GM19193 (cell line): Measurements from ENCODE around the gene RRP1.

Source experiments
- POLR2A ChIP-seq: IDR thresholded peaks from 4 replicates; pipeline ENCODE4 v1.6.1; 2011; ENCODE audit not compliant: insufficient read depth, insufficient read length; ENCODE audit errors: extremely low read depth

The RRP1 gene

DNA sequence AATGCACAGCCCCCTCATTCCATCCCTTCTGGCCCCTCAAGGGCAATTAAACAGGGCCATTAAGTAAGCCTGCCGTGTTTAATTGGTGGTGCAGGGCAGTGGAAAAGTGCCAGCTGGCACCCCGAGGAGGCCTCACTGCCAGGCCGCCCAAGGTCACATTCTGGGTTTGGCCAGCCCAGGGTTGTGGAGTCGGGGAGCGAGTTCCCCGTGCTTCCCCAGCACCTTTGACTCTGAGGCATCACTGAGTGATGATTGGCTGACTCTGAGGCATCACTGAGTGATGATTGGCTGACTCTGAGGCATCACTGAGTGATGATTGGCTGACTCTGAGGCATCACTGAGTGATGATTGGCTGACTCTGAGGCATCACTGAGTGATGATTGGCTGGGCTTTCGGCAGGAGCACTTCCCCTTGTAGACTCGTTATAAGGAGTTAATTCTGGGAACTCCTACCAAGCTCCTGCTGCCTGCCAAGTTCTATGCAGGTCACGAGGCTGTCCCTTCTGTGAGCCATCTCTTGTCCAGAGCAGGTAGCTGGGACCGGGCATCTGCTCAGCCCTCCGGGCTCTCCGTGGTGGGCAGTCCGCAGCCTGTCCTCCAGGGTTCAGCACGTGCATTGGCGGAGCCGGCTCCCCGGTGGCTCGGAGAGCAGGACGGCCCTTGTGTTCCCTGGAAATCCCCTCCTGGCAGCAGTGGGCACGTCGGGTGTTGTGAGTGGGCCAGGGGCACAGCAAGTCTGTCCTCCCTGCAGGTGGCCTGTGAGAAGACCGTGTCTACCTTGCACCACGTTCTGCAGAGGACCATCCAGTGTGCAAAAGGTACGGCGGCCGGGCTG, 34.2 kb upstream of the RRP1 start:
- no peak for TF ChIP-seq POLR2A

DNA sequence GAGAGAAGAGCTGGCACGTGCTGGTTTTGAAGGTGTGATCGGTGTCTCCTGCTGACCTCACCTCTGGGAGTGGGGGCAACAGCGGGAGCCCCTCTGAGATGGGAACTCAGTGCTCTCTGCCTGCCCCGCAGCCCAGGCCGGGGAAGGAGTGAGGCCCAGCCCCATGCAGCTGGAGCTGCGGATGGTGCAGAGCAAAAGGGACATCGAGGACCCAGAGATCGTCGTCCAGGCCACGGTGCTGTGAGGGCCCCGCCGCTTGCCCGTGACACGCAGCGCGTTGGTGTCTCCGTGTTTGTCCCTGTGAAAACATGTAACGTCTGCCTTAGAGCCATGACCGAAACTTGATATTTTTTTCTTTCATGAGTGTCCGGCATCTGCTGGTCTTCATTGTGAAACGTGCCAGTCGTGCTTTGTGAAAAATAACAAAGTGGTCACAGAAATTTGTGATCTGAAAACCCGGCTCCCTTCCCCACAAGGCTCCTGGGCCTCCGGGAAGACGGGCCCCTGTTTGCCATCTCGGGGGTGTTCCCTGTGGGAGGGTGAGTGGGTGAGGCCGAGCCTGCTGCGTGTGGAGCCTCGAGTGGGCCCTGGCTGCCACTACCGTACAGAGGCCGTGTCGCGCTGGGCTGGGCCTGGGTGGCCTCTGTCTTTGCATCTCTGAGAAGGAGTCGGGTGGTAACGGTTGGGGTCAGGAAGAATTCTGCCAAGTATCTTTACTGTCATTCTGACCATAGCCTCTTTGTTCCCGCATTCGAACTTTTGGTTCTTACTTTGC, 33.4 kb upstream of the RRP1 start:
- TF ChIP-seq POLR2A: no peak

DNA sequence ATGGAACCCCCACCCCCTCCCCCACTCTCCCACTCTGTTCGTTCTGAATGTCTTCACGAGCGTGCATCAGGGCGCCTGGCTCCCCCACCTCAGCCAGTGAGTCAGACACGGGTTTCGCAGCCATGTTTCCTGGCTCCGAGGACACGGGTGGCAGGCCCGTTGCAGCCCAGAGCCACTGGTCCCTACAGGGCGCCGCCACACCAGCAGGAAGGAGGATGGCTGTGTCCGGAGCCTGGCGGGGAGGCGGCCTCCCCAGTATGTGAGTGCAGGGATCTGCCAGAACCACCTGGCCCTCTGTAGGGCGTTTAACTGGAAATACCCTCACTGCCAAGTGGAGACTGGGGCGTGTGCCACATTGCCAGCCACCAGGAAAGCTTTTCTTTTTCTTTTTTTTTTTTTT, 31.8 kb upstream of the RRP1 start:
- no peak for TF ChIP-seq POLR2A

DNA sequence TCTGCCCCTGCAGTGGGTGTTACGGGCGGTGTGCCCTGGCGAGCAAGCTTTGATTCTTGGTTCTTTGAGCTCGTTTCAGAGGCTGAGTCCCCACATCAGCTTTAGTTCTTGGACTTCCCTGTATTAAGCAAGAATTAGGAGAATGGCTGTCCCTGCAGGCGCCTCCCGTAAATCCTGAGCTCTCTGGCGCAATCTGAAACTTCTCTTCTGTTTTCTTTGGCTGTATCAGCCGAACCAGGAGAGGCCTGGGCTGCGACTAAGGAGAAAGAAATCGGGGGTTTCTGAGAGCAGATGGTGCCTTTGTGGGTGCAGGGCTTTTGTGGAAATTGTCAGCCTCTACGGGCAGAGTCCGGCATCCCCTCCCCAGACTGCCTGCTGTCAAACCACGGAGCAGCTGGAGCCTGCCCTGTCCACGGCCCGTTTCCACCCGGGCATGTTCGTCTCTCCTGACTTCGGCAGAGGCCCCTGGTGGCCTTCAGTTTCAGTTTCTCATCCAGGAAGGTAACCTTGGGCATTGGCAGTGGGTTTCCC, 31.2 kb upstream of the RRP1 start:
- TF ChIP-seq POLR2A: no peak

DNA sequence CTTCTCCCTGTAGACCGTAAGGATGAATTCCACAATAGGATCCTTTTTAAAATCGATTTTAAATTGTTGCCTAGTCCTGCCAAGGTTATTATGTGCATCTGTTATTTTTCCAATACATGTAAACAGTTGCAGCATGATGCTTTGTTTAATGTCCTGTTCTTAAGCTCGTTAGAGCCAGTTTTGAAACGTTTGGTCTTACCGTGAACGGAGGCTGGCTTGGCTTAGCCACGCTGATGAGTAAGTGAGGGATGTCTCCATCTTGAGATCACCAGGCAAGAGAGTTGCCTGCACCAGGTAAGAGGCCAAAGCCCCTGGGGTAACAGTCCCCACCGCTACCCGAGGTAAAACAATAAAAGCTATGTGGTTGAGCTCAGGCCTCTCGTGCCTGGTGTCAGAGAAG, 30.6 kb upstream of the RRP1 start:
- no peak for TF ChIP-seq POLR2A

DNA sequence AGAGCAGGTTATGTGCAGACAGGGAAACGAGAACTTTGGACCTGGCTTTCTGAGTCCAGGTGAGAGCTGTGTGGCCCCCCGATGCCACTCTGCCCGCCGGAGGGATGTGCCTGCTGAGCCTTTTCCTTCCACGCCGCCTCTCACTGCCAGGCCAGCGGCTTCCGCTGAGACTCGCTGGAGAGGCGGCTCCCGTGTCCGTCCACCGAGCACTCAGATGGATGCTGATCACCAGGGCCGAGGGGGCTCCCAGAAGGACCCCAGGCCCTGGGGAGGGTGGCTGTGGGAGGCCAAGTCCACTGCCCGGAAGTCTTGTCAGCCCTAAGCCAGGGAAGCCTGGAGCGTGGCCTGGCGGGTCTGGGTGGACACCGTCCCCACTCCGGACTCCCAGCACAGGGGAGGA, 29.7 kb upstream of the RRP1 start:
- no peak for TF ChIP-seq POLR2A

DNA sequence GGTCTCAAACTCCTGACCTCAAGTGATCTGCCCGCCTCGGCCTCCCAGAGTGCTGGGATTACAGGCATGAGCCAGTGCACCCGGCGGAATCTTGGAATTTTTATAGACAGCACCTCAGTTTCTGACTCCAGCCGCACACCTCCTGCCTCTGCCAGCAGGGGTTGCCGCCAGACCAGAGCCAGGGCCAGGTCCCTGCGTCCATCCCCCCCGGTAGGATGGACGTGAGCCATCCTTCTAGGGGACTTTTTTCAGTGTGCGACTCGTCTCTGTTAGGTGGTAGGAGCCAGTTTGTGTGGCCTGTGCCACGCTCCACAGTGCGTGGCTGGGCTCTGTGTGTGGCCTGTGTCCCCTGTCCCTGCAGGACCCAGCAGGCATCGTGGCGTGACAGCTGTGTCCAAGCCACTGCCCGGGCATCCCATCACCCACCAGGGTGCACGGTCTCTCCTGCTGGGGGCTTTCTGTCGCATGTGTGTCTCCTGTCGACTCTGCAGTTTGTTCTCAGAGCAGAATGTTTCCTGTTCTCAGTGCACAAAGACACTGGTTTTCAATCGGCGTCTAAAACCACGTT, 28.9 kb upstream of the RRP1 start:
- no peak for TF ChIP-seq POLR2A

DNA sequence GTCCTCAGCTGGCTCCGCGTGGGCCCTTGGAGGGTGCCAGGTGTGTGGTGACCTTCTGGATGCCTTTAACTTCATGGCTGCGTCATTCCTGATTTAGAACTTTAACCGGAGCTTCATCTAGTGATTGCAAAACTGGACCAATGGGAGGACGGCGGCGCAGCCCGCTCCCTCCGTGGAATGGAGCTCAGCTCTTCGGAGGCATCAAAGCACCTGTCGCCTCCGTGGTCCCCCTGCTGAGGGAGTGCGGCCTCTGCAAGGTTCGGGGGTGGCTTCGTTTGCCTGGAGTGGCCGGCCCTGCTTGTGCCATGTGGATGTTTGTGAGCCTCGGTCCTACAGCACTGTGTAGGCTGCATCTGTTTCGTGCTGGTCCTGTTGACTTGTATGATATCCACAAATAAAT, 27.5 kb upstream of the RRP1 start:
- TF ChIP-seq POLR2A: no peak

DNA sequence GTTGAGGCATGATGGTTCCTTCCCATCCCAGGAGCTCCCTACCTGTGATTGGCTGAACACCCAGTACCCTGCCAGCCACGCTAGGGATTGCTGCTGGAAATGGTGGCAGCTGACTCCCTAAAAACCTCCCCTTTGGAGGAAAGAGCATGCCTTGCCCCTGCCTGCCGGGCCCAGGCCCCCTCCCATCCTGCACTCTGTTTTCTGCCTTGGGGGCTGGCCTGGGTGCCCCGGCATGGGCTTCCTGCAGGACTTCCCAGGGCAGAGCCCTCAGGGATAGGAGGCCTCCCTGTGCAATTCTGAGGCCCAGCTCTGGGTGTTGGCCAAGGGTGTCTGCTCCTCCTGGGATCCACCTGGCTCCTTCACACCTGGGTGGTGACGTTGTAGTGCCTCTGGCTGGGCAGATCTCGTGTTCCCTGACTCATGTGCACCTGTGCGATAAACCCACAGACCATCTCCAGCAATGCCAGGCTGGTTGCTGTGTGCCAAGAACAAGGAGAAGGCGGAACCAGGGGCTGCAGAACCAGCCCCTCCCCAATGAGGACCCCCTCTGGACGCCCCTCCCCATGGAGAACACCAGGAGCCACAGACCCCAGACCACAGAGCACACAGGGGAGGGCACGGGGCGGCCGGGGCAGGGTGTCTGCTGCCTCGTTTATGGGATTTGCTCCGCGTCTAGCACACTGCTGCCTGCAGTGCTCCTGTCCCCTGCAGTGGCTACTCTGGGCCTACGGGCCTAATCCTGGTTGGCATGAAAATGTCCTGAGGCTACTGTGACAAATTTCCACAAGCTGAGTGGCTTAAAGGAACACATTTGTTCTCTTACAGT, 26.9 kb upstream of the RRP1 start:
- TF ChIP-seq POLR2A: no peak

DNA sequence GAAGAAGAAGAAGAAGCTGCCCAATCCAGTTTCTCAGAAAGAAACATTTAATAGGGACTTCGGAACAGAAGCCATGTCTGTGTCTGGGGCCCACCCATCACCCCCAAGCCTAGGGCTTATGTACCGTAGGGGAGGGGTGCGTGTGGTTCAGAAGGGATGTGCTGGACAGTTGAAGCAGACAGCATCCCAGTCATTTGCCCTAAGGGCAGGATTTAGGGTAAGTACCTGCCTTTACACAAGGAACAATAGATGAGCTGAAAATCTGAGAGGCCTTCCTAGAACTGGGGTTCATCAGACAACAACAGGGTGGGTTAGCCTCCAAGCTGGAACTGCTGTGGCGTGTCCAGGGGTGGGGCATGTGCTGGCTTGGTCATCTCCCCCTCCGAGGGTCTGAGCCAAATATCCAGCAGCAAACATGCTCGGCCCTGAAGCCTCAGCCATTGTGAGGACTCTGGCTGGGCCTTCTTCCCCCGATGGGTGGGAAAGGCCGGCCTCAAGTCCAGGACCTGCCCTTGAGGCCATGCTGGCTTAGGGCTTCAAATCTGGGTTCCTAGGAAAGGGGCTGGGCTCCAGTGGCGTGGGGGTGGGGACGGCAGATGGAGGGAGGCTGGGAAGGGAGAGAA, 25.4 kb upstream of the RRP1 start:
- TF ChIP-seq POLR2A: no peak

DNA sequence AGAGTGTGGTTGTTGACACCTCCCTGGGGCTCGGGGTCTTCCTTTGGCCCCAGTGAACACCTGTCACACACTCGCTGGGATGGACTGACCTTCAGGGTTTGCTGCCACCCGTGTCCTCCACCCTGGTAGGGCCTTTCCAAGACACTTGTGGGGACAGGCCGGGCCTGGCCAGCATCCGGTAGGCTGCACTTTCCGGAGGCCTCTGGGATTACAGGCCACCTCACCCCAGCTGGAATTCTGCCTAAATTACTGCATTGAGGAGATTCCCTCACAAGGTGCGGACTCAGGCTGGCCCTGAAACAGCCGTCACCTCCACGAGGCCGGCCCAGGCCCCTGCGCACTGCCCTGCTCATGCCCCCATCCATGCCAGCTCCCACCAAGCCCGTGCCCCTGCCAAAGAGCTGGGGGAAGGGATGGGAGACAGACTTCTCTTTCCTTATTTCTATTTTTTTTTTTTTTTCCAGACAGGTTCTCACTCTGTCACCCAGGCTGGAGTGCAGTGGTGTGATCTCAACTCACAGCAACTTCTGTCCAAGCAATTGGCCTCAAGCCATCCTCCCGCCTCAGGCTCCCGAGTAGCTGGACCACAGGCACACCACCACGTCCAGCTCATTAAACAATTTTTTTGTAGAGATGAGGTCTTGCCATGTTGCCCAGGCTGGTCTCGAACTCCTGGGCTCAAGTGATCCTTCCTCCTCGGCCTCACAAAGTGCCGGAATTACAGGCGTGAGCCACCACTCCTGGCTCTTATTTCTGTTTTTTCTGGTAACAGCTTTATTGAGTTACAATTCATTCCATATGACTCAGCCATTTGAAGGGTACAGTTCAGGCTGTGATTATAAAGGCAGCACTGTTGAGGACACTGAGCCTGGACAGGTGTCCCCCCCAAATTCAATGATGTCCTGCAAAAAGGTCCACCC, 24.5 kb upstream of the RRP1 start:
- TF ChIP-seq POLR2A: no peak

DNA sequence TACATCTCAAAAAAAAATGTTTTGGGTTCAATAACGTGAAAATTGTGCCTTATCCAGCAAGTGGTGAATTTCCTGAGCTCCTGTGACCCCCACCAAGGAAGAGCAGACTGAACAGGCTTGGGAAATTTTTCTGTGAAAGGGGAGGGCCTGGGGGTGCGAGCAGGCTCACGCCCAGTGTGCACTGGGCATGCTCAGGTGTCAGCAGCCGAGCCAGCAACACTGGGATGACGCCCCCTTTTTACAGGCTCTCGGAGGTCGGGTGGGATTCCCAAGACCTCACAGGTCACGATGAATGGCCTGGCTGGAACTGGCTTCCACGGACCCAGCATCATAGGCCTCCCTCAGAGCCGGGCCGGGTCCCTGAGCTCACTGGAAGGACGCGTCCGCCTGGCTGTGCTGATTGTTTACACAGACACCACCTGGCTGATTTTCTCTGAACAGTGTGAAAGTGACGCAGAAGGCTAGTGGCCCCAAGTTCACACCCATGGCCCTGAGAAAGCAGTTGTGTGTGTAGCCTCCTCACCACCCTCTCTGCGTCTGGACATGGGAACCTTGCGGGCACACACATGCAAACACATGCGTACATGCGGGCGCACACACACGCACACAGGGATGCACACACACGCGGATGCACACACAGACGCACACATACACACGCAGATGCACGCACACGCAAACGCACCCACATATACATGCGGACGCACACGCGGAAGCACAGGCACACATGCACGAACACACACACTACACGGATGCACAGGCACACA, 22.5 kb upstream of the RRP1 start:
- TF ChIP-seq POLR2A: no peak
